ENCODE measurements around the gene NRF1. TPM values are rescaled to one million over a fixed set of nuclear protein-coding genes. Genes with fewer than 3 reads are reported as not detected.

Gene NRF1
- total RNA-seq, 2 experiments from 2014 or later, result 25.9 to 28.7 TPM

DNA sequence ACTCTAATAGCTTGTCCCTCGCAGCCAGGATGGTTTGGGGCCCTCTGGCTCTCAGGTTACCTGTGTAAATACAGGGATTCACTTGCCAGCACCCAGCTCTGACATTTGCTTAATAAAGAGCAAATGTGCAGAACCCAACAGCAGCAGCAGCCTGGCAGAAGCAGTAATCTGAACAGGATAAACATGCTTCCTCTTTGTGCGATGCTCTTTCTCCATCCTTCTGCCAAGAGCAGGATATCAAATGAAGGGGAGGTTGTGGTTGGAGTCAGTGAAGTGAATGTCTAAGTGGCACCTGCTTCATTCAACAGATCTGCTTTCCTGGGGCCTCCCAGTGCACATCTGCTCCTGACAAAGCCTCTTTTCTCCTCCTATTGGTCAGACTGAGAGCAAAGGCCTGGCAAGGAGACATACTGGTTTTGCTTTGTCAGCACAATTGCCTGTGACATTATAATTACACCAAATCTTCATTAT, 130.3 kb downstream of the NRF1 start:
- ChIA-PET POLR2A (no interaction called here), CTCF (no interaction called here)
- Mint-ChIP-seq H3K36me3 (ENCODE audit: low read depth) (peaks cover 4% of the 10 kb centered on the region), H3K9me3 (no peaks in the 10 kb centered on the region), H3K27me3 (no peaks in the 10 kb centered on the region), H3K27ac (no peak overlapping the region), H3K4me1 (no peaks in the 10 kb centered on the region), H3K4me3 (no peak overlapping the region)
- DNase-seq, result no peak

DNA sequence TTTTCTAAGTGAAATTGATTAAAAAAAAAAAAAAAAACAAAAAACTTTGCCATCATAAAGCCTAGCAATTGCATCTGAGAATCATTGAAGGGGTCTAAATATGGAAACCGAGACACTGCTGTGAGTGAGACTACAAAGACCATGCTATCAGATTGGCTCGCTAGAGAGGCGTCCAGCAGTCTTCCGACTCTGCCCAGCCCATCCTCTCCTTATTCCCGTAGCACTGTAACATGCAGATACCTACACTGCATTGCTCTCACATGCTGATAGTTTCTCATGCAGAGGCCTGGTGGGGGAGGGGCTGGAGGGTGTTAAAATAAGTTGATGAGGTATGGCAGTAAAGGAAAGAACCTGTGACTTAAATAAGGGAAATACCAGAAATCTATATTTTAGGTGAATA, 130.7 kb downstream of the NRF1 start:
- H3K4me1 Mint-ChIP-seq, result no peaks in the 10 kb centered on the region
- DNase-seq, result no peak
- POLR2A ChIA-PET, result no interaction called here
- H3K4me3 Mint-ChIP-seq, result no peak overlapping the region
- H3K27ac Mint-ChIP-seq, result no peak overlapping the region
- no peaks in the 10 kb centered on the region for H3K27me3 Mint-ChIP-seq
- no peaks in the 10 kb centered on the region for H3K9me3 Mint-ChIP-seq
- CTCF ChIA-PET, result no interaction called here
- H3K36me3 Mint-ChIP-seq (ENCODE audit: low read depth), result peaks cover 2% of the 10 kb centered on the region

DNA sequence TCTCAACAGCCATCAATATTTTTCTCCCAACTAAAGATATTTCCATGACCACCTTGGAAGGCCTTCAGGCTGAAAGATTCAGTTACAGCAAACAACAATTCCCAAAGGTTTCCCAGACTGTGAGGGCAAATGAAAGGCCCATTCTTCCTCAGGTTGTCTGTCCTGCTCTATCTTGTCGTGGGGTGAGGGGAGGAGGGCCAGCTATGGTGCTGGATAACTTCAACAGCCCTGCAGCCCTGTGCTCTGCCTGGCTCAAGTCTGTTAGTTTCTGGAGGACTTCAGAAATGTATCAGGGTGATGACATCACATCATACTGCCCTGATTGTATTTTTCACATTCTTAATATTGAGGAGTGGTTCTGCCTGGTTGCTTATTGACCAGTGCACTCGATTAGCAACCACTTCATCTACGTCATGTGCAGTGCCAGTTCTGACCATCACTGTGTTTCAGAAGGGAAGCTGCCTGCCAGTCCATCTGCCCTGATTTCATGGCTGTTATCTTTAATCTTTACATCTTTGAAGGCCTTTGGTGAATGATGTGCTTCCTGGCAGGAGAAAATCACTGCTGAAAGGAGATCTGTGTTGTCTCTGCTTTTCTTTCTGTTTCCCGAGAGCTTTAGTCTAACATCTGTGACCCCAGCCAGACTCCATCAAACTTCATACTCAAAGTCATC, 135.5 kb downstream of the NRF1 start:
- H3K27ac Mint-ChIP-seq, result no peak overlapping the region
- no peaks in the 10 kb centered on the region for H3K27me3 Mint-ChIP-seq

DNA sequence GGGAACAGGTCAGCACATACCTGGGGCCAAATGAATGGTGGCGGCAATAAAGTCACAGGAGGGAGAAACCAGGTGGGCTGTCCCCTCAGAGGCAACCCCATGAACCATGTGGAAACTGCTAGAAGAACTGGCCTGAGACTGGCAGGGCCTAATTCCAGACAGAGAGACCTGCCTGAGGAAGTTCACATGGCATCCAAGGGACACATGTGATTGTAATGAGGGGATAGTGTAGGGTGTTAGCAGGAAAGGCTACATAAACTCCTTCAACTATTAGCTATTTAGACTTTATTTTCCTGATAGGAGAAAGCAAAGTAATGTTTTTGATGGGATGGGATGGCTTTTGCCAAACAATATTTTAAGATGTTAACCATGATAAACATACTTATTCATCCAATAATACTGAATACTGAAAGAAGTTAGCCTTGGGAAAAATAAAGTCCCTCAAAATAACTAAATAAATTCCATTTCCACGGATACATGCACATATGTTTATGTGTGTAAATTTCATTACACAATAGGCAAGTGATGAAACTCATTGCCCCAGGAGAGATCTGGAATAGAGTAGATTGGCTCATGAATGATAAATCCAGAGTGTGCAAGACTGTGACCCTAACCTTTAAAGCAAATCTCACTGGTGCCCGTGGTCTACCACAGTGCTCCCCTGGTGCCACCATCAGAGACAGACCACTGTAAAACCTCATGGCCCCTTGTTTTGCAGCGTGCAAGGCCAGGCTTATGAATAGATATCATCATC, 137.0 kb downstream of the NRF1 start:
- no peaks in the 10 kb centered on the region for H3K27me3 Mint-ChIP-seq
- H3K4me1 Mint-ChIP-seq, result no peaks in the 10 kb centered on the region
- no peak overlapping the region for H3K4me3 Mint-ChIP-seq
- no peak for DNase-seq
- ChIA-PET POLR2A (no interaction called here), CTCF (interaction anchor here (0.7 kb wide), 1 partner anchor 54 kb away, joined by 3 read pairs; no protein-coding TSS in a partner anchor)
- no peaks in the 10 kb centered on the region for H3K9me3 Mint-ChIP-seq
- H3K27ac Mint-ChIP-seq, result no peak overlapping the region
- peaks cover 3% of the 10 kb centered on the region for H3K36me3 Mint-ChIP-seq (ENCODE audit: low read depth)

More for the DNA sequence above, 135.5 kb downstream of the NRF1 start:
- ChIA-PET POLR2A (no interaction called here), CTCF (interaction anchor here (1.2 kb wide), 1 partner anchor 22 kb away, joined by 3 read pairs; no protein-coding TSS in a partner anchor)
- H3K9me3 Mint-ChIP-seq, result no peaks in the 10 kb centered on the region
- no peaks in the 10 kb centered on the region for H3K4me1 Mint-ChIP-seq
- peaks cover 3% of the 10 kb centered on the region for H3K36me3 Mint-ChIP-seq (ENCODE audit: low read depth)
- no peak for DNase-seq
- no peak overlapping the region for H3K4me3 Mint-ChIP-seq

DNA sequence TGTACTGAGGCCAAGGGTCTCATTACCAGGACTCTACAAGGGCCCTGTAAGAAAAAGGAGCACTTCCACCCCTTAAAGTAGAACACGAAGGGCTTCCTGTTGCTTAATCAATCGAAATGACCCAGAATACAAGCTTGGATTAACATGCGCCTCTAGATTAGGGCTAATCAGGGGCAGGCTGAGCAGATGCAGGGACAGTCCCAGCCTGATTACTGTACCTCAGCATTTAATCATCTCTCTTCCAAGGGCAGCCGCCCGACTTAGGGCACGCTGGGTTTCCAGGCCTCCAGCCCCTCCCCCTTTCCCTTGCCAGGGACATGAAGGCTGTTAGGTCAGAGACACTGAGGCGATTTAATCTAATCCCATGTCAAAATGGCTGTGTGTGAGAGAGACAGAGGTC, 138.6 kb downstream of the NRF1 start:
- no peak overlapping the region for H3K4me3 Mint-ChIP-seq

DNA sequence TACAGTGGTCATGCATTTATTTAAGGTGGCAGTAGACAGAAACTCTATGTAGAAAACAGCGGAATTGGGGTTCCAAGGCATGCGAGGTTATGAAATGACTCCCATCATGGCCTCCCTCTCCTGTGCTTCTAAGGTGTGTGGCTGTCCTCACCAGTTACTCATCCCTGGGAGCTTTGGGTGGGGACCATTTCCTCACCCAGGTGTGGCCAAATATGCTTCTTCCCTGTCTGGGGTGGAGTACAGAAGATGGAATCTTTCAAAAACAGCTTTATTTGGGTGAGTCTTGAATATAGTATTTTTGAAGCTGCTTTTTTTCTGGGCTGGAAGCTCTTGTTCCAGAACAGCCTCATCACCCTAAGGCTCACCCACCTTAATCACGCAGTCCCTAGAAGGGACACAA, 139.0 kb downstream of the NRF1 start:
- ChIA-PET CTCF (no interaction called here), POLR2A (no interaction called here)
- Mint-ChIP-seq H3K4me3 (no peak overlapping the region), H3K27me3 (no peaks in the 10 kb centered on the region), H3K36me3 (ENCODE audit: low read depth) (peaks cover 3% of the 10 kb centered on the region), H3K27ac (no peak overlapping the region), H3K4me1 (no peaks in the 10 kb centered on the region), H3K9me3 (no peaks in the 10 kb centered on the region)
- DNase-seq, result no peak

More for the DNA sequence above, 138.6 kb downstream of the NRF1 start:
- H3K36me3 Mint-ChIP-seq (ENCODE audit: low read depth), result peaks cover 3% of the 10 kb centered on the region
- H3K9me3 Mint-ChIP-seq, result no peaks in the 10 kb centered on the region
- H3K27me3 Mint-ChIP-seq, result no peaks in the 10 kb centered on the region
- no peak overlapping the region for H3K27ac Mint-ChIP-seq
- ChIA-PET CTCF (no interaction called here), POLR2A (no interaction called here)
- no peak for DNase-seq
- no peaks in the 10 kb centered on the region for H3K4me1 Mint-ChIP-seq

DNA sequence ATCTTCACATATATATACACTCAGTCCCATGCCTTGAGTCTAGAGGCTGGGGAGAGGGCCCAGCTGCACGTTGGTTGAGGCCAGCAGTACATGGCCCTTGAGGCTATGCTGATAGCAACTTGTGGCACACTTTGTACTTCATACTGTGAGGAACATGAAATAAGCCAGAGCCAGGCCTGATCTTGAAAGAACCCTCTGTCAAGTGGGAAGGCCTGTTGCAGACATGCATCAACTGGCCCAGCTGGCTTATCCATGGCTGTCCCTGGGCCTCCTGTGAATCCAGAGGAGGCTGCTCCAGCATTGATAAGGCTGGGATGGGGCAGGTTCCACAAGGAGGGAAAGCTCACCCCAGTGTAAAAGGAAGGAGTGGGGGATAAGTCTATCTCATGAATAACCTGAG, 140.4 kb downstream of the NRF1 start:
- Mint-ChIP-seq H3K4me1 (no peaks in the 10 kb centered on the region), H3K36me3 (ENCODE audit: low read depth) (peaks cover 3% of the 10 kb centered on the region), H3K9me3 (no peaks in the 10 kb centered on the region), H3K4me3 (no peak overlapping the region), H3K27me3 (no peaks in the 10 kb centered on the region), H3K27ac (no peak overlapping the region)
- ChIA-PET CTCF (interaction anchor here (0.5 to 1.5 kb wide), 4 partner anchors 11 to 73 kb away, joined by 3 to 5 read pairs (median 4); no protein-coding TSS in a partner anchor), POLR2A (no interaction called here)
- no peak for DNase-seq

DNA sequence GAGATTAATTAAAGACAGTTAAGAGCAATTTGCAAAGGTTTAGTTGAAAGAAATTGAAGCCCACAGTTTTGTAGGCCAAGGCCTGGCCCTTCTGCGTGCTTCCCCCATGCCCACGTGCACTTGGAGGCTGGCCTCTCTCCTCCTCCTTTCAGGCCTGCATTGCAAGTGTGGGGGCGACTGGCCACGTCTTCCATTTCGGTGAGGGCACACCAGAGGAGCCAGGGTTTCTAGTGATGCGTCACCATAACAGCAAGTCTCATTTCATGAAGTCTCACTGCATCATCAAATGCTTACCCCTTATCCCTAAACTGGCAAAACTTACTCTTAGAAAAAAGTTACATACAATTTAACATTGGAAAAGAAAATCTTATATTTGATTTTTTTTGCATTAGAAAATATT, 141.2 kb downstream of the NRF1 start:
- Mint-ChIP-seq H3K9me3 (no peaks in the 10 kb centered on the region), H3K4me3 (no peak overlapping the region), H3K4me1 (no peaks in the 10 kb centered on the region), H3K27me3 (no peaks in the 10 kb centered on the region), H3K27ac (no peak overlapping the region), H3K36me3 (ENCODE audit: low read depth) (peaks cover 3% of the 10 kb centered on the region)
- ChIA-PET POLR2A (no interaction called here), CTCF (interaction anchor here (1.1 to 1.5 kb wide), 2 partner anchors 24 to 72 kb away, joined by 4 to 5 read pairs; no protein-coding TSS in a partner anchor)
- no peak for DNase-seq

DNA sequence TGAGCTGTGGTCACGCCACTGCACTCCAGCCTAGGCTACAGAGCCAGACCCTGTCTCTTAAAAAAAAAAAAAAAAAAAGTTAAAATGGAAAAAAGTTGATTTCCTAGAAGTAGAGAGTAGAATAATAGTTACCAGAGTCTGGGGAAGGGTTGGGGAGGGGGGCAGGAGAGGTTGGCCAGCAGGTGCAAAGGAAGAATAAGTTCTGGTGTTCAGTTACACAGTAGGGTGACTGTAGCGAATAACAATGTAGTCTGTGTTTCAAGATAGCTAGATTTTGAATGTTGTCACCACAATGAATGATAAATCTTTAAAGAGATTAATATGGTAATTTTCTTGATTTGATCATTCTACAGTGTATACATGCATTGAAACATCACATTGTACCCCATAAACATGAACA, 142.9 kb downstream of the NRF1 start:
- Mint-ChIP-seq H3K27ac (no peak overlapping the region), H3K9me3 (no peaks in the 10 kb centered on the region), H3K27me3 (no peaks in the 10 kb centered on the region), H3K4me3 (no peak overlapping the region), H3K36me3 (ENCODE audit: low read depth) (no peaks in the 10 kb centered on the region), H3K4me1 (no peaks in the 10 kb centered on the region)
- ChIA-PET POLR2A (no interaction called here), CTCF (no interaction called here)
- DNase-seq, result no peak

DNA sequence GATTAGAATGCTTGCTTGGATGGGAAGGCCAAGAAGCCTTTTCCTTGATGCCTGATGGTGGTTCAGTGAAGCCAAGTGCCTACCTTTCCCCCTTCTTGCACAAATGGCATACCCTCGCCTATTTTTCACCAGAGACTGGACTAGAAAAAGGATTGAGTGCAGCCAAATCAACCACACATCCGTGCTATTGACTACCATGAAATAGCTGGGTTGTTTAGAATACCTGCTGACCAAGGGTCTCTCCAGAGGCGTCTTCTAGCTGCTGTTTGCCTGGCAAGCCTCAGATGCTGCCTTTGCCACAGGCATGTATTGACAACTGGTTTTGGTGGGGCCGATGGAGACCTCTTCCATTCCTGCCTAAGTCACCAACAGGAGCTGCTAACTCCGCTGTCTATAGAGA, 146.5 kb downstream of the NRF1 start:
- CTCF ChIA-PET, result interaction anchor here (1.0 kb wide), 1 partner anchor 14 kb away, joined by 3 read pairs; no protein-coding TSS in a partner anchor
- H3K27me3 Mint-ChIP-seq, result no peaks in the 10 kb centered on the region
- no peak overlapping the region for H3K27ac Mint-ChIP-seq
- H3K9me3 Mint-ChIP-seq, result no peaks in the 10 kb centered on the region
- no peaks in the 10 kb centered on the region for H3K36me3 Mint-ChIP-seq (ENCODE audit: low read depth)
- DNase-seq, result no peak
- no peak overlapping the region for H3K4me3 Mint-ChIP-seq
- POLR2A ChIA-PET, result no interaction called here
- no peaks in the 10 kb centered on the region for H3K4me1 Mint-ChIP-seq

DNA sequence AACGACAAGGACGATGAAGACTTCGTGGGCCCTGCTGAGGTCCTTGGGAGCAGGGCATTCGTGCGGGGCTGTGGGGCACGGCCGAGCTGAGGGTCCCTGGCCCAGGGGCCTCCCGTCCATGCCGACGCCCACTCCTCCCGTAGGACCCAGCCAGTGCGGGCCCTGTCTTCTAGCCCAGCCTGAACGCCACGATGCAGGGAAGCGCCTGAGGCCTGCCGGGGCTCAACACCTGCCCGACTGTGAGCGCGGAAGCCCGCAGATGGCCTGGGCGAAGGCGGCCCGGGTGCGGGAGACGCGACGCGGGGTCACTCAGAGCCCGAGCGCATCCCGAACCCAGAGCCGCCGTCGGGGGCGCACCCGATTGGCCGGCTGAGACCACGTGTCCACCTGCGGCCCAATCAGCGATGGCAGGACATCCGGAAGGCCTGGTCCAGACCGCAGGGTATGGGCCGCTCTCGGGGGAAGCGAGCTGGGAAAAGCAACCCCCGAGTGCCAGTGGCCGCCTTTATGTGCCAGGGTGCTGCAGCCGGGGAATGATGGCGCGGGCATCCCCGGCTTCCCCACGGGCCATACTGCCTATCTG, 151.0 kb downstream of the NRF1 start:
- H3K27me3 Mint-ChIP-seq, result peaks cover 2% of the 10 kb centered on the region
- DNase-seq, result no peak
- H3K27ac Mint-ChIP-seq, result no peak overlapping the region
- H3K9me3 Mint-ChIP-seq, result no peaks in the 10 kb centered on the region
- H3K4me1 Mint-ChIP-seq, result peaks cover 1% of the 10 kb centered on the region
- H3K36me3 Mint-ChIP-seq (ENCODE audit: low read depth), result no peaks in the 10 kb centered on the region
- no peak overlapping the region for H3K4me3 Mint-ChIP-seq
- CTCF ChIA-PET, result interaction anchor here (0.7 kb wide), 1 partner anchor 57 kb away, joined by 3 read pairs; no protein-coding TSS in a partner anchor
- POLR2A ChIA-PET, result no interaction called here

DNA sequence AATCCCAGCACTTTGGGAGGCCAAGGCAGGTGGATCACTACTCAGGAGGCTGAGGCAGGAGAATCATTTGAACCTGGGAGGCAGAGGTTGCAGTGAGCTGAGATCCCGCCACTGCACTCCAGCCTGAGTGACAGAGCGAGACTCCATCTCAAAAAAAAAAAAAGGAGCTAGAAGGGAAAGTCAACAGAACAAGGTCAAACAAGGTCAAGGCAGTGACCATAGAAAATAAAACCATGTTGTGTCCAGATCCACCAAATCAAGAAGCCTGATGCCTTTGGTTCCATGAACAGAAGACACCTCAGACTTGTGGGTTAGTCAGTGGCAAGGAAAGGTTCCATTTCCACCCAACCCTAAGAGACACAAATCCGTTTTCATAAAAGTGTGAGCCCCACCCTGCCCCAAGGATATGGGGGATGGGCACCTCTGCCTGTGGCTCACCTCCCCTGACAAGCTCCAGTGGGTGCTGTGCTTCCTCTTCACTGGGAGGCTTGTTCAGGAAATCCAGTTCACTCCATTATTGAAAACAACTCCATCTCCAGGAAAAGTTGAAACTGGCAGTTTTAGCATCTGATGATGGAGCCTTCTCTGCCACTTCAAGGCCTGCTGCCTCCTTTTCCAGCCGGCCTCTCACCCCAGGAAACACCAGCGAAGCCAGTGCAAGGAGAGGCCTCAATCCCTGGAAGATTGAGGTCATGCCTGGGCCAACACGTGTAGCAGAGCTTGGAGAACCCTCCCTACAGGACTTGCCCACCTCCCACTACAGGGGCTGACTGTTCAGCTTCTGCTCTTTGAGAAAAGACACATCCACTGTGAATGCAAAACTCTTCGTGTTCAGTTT, 152.9 kb downstream of the NRF1 start:
- H3K4me1 Mint-ChIP-seq, result peaks cover 1% of the 10 kb centered on the region
- no peak overlapping the region for H3K27ac Mint-ChIP-seq
- no peak for DNase-seq
- H3K9me3 Mint-ChIP-seq, result no peaks in the 10 kb centered on the region
- no peaks in the 10 kb centered on the region for H3K36me3 Mint-ChIP-seq (ENCODE audit: low read depth)
- no peak overlapping the region for H3K4me3 Mint-ChIP-seq
- CTCF ChIA-PET, result interaction anchor here (1.6 kb wide), 1 partner anchor 8 kb away, joined by 5 read pairs; no protein-coding TSS in a partner anchor
- POLR2A ChIA-PET, result interaction anchor here (0.6 kb wide), 1 partner anchor 59 kb away, joined by 3 read pairs; no protein-coding TSS in a partner anchor
- peaks cover 2% of the 10 kb centered on the region for H3K27me3 Mint-ChIP-seq

All from activated CD4-positive, alpha-beta T cell treated with anti-CD3 and anti-CD28 coated beads, Interleukin-2, amount 10 ng/mL, durations not matched to agents 7 days and 5 days (primary cell).